Fibroblast of lung (primary cell): ENCODE results near the gene EPB41.

ENCODE experiments used
- EZH2 ChIP-seq: IDR thresholded peaks from 2 replicates; pipeline ENCODE4 v1.5.1; 2012; ENCODE audit warnings: low read length, control low read depth, mild to moderate bottlenecking; ENCODE audit errors: missing control alignments
- TF ChIP-seq, protein P1 (sequence below), 2 donors: IDR thresholded peaks in 1 of 2; conservative IDR thresholded peaks in 1 of 2; 1 replicate in 1 of 2; 2 replicates in 1 of 2; pipeline ENCODE4 v1.5.1; 2011 to 2012; ENCODE audit warnings: low read length in 2 of 2, control low read depth in 1 of 2, inconsistent platforms in 1 of 2, low read depth in 1 of 2, mild to moderate bottlenecking in 1 of 2

DNA sequence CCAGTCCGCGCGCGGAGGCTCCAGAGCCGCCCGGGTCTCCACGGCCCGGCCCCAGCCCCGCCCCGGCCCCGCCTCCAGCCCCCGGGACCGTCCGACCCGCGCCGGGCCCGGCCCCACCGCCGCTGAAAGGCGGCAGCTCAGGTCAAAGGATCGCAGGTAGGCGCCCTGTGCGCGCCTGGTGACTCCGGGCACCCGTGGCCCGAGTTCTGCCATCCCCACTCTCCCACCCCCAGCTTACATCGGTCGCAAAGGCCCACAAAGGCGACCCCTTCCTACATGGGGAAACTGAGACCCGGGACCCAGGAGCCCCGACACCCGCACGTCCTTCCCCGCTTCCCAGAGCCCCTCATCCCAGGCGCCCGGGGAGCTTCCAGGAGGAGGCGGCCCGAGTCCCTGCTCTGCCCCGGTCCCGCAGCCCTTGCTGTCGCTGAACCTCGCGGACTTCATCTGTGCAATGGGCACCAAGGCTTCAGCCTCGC lies 209.6 kb downstream of the EPB41 start, which contains the start of gene TMEM200B:
- TF ChIP-seq, protein P1, sequence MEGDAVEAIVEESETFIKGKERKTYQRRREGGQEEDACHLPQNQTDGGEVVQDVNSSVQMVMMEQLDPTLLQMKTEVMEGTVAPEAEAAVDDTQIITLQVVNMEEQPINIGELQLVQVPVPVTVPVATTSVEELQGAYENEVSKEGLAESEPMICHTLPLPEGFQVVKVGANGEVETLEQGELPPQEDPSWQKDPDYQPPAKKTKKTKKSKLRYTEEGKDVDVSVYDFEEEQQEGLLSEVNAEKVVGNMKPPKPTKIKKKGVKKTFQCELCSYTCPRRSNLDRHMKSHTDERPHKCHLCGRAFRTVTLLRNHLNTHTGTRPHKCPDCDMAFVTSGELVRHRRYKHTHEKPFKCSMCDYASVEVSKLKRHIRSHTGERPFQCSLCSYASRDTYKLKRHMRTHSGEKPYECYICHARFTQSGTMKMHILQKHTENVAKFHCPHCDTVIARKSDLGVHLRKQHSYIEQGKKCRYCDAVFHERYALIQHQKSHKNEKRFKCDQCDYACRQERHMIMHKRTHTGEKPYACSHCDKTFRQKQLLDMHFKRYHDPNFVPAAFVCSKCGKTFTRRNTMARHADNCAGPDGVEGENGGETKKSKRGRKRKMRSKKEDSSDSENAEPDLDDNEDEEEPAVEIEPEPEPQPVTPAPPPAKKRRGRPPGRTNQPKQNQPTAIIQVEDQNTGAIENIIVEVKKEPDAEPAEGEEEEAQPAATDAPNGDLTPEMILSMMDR (conservative IDR thresholded peaks at IDR 0.05 in 1 of 2, IDR thresholded peaks at IDR 0.05 in 1 of 2; ENCODE audit: low read depth in 1 of 2, low read length in 2 of 2): no peak
- TF ChIP-seq EZH2: no peak
